ENCODE measurements around the gene SH3PXD2A. TPM values are rescaled to one million over a fixed set of nuclear protein-coding genes. Genes with fewer than 3 reads are reported as not detected.
A peak's percentile ranks its signal among the peaks of the same experiment; 100 is the strongest.

Gene SH3PXD2A
- polyA plus RNA-seq, 4 donors = 29.3 to 31.7 (median 30.5) TPM

DNA sequence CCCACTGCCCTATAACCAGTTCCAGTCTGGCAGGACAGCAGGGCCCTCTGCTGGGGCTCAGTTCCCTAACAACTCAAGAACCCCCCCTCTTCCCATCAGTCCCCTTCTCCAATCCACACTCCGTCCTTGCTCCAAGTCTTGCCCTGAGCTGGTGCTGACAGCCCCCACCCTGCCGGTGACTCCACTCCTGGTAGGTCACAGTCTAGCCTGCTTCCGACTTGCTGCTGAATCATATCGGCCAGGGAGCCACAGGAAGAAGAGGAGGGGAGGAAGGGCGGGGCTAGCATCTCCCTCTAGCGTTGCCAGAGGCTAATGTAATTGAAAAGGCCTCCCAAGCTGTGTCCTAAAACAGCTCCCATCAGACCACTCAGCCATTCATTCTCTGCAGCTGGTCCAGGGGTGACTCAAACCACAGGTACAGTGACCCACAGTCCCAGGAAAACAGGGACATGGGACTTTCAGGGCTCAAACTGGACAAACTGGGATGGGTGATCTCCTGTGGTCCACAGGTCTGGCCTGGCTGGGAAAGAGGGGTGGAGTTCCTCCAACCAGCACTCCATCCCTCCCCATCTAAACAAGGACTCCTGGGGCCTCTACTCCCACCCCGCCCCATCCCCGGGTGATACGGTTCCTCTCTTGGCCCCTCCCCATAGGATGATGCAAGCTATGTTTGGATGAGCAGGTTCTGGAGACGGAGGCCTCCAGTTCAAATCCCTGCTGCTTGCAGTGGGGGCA, 158.8 kb downstream of the SH3PXD2A start:
- DNase-seq (ENCODE audit: low read depth in 4 of 4, low spot score in 3 of 4) = no peak

- DNase-seq (ENCODE audit: low read depth in 4 of 4, low spot score in 3 of 4) = no peak
Measured at GRCh38 chr10:103696094-103696410, 159.3 kb downstream of the SH3PXD2A start.

DNA sequence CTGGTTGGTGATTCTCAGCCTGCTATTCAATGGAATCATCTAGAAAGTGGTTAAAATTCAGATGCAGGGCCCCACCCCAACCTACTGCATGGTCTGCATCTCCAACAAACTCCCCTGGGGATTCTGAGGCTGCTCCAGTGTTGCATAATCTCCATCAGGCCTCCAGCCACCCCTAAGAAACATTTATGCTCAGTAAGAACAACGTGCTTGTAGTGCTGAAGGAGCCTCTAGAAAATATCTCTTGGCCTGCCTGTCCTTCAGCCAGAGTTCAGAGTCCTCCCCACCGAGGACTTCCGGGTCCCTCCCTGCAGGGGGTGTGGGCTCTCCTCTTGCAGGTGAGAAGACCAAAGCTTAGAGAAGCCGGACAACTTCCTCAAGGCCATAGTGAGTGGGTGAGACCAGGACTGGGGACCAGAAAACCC, 159.8 kb downstream of the SH3PXD2A start:
- DNase-seq (ENCODE audit: low read depth in 4 of 4, low spot score in 3 of 4) = no peak

DNA sequence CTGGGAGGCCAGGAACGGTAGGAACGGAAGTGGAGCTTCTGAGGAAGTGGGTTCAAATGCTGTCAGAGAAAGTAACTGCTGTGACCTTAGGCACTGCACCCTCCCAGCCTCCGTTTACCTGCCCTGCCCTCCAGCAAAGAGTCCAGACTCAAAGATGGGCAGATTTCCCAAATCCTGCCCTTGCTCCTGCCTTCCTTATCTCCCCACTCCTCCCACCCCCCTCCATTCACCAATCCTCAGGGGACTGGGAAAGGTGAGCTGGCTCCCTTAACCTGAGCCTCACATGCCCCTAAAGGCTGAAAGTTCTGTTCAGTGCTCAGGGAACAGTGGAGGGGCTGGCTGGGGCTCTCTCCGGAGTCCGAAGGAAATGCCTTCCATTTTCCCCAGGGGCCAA, 161.6 kb downstream of the SH3PXD2A start:
- DNase-seq (ENCODE audit: low read depth in 4 of 4, low spot score in 3 of 4) = no peak

DNA sequence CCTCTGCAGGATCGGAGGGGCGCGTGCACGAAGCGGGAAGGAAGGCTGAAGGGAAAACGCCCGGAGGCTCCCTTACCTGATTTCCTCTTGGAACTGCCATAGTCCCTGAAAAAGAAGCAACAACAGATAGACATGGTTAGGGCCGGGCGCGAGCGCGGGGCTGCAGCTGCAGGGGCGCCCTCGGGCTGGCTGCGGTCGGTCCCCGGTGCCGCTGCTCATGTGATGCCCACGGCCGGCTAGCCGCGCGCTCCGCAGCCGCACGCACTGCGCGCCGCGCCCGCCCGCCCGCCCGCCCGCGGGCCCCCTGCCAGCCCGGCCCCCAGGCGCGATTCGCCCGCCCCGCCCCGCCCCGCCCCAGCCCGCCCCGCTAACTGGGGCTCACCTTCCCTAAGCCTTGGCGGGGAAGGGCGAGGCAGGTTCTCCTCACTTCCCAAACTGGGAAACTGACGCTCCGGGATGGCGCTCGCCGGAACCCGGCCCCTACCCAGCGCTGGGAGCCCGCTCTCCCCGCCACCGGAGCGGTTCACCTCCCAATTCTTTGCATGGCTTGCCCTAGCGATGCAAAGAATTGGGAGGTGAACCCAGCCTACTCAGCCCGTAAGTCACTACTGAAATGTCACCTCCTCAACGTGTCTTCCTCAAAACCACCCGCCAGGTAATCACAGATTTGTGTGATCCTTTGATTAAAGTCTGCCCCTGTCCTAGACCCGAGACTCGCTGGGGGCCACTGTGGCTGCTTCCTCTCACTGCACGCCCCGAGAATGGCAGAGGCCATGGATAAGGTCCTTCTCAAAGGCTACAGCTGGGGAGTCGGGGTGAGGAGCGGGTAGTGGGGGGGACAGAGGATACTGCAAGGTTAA, 162.2 kb downstream of the SH3PXD2A start:
- no peak for DNase-seq (ENCODE audit: low read depth in 4 of 4, low spot score in 3 of 4)

- no peak for DNase-seq (ENCODE audit: low read depth in 4 of 4, low spot score in 3 of 4)
Measured at GRCh38 chr10:103692436-103692951, 162.9 kb downstream of the SH3PXD2A start.

GRCh38 chr10:103691723-103692435, 163.5 kb downstream of the SH3PXD2A start:
- DNase-seq (ENCODE audit: low read depth in 4 of 4, low spot score in 3 of 4) = no peak

GRCh38 chr10:103691267-103691666, 164.1 kb downstream of the SH3PXD2A start:
- DNase-seq (ENCODE audit: low read depth in 4 of 4, low spot score in 3 of 4) = no peak

- DNase-seq (ENCODE audit: low read depth in 4 of 4, low spot score in 3 of 4) = no peak
Measured at GRCh38 chr10:103690281-103690680, 165.1 kb downstream of the SH3PXD2A start.

GRCh38 chr10:103688491-103688890, 166.9 kb downstream of the SH3PXD2A start:
- no peak for DNase-seq (ENCODE audit: low read depth in 4 of 4, low spot score in 3 of 4)

DNA sequence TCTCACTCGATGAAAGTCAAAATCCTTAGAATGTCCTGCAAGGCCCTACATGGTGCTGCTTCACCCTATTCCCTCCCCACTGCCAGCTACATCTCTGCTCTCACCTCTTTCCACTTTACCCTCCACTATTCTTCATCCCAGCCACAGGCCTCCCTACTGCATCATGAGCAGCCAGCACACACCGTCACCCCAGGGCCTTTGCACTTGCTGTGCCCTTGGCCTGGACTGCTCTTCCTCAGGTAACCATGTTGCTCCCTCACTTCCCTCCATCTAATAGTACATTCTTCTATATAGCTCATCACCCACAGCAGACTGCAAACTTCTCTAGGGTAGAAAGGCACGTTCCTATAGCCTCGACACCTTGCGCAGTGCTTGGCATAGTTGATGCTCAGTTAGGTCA, 167.7 kb downstream of the SH3PXD2A start:
- no peak for DNase-seq (ENCODE audit: low read depth in 4 of 4, low spot score in 3 of 4)

DNA sequence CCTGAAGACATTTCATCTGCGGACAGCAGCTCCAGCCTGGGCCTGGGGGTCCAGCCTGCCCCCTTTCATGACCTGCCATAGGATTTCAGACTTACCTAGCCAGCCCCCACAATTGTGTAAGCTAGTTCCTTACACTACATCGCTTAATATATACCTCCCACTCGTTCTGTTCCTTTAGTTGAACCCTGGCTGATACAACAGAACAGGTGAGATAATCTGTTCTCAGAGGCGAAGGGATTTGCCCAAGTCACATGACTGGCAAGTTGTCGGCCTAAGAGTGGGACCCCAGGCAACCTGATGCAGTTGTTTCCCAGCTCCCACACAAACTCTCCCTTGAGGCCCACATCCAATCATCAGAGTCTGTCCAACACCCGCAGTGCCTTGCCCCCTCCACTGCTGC, 168.2 kb downstream of the SH3PXD2A start:
- DNase-seq (ENCODE audit: low read depth in 4 of 4, low spot score in 3 of 4) = no peak

GRCh38 chr10:103685880-103686669, 169.3 kb downstream of the SH3PXD2A start:
- peak in 1 of 4 donors; percentile 44 for DNase-seq (ENCODE audit: low read depth in 4 of 4, low spot score in 3 of 4)

- DNase-seq (ENCODE audit: low read depth in 4 of 4, low spot score in 3 of 4) = no peak
Measured at GRCh38 chr10:103683851-103684250, 171.5 kb downstream of the SH3PXD2A start.

DNA sequence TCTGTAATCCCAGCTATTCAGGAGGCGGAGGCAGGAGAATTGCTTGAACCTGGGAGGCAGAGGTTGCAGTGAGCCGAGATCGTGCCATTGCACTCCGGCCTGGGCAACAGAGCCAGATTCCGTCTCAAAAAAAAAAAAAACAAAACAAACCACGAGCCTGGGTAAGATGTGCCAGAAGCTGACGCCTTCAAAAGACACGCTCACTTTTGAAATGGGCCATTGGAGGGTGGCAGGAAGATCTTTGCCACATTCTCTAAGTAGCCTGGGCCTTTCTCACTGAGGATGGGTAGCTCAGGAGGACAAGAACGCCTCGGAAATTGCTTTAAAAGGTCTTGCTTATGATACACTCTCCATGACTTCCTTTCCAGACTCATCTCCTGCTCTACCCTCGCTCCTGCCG, 172.7 kb downstream of the SH3PXD2A start:
- no peak for DNase-seq (ENCODE audit: low read depth in 4 of 4, low spot score in 3 of 4)

DNA sequence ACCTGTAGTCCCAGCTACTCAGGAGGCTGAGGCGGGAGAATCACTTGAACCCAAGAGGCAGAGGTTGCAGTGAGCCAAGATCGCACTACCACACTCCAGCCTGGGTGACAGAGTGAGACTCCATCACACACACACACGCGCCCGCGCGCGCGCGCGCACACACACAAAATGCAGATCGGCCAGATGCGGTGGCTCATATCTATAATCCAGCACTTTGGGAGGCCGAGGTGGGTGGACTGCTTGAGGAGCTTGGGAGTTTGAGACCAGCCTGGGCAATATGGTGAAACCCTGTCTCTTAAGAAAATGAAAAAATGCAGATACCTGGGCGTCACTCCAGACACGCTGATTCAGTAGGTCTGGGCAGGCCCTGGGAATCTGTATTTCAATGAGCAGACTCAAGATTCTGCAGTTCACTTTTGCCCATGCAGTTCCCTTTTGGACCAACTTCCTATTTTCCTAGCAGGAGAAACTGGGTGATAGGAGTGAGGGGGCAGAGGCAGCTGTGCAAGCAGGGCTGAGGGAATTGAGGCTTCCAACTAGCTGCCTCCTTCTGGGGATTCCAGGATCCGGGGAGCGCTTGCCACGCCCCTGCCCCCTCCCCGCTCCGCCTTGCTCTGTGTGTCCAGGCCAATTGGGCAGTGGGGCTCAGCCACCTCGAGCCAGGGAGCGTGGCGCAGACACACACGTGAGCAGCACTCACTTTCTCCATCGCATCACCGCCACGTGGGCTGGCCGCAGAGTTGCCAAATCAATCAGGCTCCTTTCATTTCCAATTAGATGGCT, 173.6 kb downstream of the SH3PXD2A start:
- DNase-seq (ENCODE audit: low read depth in 4 of 4, low spot score in 3 of 4) = no peak

GRCh38 chr10:103680869-103681236, 174.5 kb downstream of the SH3PXD2A start:
- DNase-seq (ENCODE audit: low read depth in 4 of 4, low spot score in 3 of 4) = no peak

DNA sequence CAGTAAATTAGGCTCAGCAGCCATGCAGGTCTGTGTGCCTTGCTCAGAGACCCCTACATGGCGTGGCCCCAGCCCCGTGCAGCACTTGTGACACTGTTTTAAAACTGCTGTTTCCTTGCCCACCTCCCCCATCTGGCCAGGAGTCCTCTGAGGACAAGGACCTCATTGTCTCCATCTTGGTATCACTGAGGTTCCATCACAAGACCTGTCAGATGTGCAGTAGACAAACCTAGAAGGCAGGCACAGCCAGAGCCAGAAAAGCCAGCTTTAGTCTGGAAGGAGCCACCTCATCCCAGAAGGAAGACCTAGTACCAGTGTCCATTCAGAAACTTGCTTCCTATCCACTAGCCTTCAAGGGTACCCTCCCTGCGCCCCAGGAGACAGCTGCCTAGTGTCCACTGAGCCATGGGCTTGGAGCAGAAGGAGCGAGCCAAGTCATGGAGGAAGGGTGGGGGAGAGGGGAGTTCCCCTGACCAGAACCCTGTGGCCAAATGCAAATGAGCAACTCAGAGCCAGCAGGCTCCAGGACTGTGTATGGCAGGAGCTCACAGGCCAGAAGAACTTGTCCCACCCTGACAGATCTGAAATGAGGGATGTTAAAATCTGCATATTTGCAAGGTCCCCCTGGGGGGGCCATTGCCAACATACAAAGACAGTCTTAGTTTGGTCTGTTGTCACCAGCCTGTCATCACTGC, 176.1 kb downstream of the SH3PXD2A start:
- DNase-seq (ENCODE audit: low read depth in 4 of 4, low spot score in 3 of 4) = no peak

DNA sequence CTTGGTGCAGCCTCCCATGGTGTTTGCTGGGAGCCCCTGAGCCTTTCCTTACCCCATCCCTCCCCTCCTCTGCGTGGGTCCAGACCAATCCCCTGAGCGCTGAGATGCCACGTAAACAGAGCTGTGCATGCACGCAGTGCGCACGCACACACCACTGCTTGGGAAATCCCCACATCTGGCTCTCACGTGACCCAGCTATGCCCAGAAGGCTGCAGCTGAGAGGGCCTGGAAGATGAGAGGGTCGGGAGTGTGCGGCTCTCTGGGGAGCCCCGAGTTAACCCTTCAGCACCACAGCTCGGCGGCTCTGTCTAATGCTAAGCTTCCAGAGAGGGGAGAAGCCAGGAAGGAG, 177.2 kb downstream of the SH3PXD2A start:
- DNase-seq (ENCODE audit: low read depth in 4 of 4, low spot score in 3 of 4) = peak in 3 of 4 donors; percentile 58 to 76 (median 76)

Measured in right renal pelvis (tissue), 4 donors.